GM18526 (cell line): ENCODE data around the gene ARHGEF37.

ENCODE experiments used
- POLR2A ChIP-seq: IDR thresholded peaks from 3 replicates; pipeline ENCODE4 v1.6.1; 2011; ENCODE audit not compliant: insufficient read length; ENCODE audit errors: extremely low read depth

Gene ARHGEF37

GRCh38 chr5:149666212-149666852 lies 85.0 kb downstream of the ARHGEF37 start:
- no peak for TF ChIP-seq POLR2A

DNA sequence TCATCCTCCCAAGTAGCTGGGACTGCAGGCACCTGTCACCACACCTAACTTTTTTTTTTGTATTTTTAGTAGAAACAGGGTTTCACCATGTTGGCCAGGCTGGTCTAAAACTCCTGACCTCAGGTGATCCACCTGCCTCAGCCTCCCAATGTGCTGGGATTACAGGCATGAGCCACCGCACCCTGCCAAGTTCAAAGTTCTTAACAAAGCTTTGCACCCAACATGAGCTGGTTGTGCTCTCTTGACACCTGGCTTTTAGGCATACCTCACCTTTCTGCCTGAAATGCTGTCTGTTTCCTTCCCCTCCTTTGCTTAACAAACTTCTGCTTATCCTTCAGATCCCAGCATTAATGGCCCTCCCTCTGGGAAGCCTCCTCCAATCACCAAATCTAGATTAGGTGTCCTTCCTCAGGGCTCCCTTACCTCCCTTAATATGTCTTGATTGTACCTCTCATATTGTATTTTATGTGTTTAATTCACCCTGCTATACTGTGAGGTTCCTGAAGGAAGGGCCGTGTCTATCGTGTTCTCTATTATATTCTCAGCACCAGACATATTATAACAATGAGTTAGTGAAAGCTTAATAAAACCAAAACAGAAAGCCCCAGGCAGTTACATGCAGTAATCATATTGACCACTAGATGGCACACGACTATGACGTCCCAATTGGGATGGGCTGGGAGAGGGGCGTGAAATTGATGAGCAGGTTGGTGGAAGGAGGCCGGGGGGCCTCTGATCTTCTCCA lies 86.0 kb downstream of the ARHGEF37 start:
- no peak for TF ChIP-seq POLR2A

DNA sequence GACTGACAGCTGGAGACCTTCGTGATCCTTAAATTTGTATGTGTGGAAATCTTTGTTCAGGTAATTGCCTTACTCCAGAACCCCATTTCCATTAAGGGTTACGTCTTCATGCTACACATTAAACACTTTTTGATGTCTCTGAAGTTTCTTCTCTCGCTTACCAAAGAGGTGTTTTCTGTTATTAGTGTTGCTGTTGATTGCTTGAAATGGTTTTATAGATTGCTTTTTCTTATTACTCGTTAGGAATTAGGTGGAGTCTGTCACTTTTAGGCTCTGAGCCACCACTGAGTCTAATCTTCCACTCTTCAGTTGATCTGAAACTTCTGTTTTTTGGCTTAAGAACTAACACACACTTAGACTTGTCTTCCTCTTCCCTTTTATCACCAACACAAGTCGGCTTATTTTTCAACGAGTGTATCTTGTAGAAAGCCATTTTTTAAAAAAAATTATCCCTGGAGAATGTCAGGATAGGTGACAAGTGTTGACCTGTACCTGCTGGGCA lies 86.6 kb downstream of the ARHGEF37 start:
- TF ChIP-seq POLR2A = no peak

DNA sequence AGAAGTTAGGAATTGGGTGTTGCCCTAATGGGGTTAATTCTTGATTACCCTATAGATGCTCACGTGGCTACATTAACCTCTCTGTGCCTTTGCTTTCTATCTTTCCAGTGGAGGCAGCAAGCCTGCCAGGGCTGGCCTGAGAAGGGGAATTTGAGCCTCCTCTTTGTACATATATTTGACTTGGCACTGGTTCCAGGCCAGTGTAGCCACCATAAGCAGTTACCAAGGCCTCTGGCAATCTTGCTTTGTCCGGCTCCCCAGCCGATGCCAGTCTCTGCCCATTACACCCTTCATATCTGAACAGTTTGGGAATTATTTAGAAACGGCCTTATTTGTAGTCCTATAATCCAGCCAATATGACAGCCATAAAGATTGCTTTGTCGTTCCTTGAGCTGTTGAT lies 90.2 kb downstream of the ARHGEF37 start:
- TF ChIP-seq POLR2A = no peak

DNA sequence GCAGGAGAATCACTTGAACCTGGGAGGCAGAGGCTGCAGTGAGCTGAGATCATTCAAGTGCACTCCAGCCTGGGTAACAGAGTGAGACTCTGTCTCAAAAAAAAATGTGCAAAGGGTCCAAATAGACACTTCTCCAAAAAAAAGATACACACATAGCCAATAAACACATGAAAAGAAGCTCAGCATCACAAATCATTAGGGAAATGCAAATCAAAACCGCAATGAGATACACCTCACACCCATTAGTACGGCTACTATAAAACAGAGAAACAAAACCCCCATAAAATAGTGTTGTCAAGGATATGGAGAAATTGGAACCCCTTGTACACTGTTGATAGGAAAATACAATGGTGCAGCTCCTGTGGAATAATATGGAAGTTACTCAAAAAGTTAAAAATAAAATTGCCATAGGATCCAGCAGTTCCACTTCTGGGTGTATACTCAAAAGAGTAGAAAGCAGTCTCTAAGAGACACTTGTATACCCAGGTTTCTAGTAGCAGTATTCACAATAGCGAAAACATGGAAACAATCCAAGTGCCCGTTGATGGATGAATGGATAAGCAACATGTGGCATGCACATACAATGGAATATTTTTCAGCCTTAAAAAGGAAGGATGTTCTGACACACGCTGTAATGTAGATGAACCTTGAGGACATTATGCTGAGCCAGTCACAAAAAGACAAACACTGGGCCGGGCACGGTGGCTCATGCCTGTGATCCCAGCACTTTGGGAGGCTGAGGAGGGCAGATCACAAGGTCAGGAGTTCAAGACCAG lies 91.6 kb downstream of the ARHGEF37 start:
- TF ChIP-seq POLR2A = no peak

- TF ChIP-seq POLR2A = no peak
Observed at GRCh38 chr5:149674686-149675085, 93.4 kb downstream of the ARHGEF37 start.

DNA sequence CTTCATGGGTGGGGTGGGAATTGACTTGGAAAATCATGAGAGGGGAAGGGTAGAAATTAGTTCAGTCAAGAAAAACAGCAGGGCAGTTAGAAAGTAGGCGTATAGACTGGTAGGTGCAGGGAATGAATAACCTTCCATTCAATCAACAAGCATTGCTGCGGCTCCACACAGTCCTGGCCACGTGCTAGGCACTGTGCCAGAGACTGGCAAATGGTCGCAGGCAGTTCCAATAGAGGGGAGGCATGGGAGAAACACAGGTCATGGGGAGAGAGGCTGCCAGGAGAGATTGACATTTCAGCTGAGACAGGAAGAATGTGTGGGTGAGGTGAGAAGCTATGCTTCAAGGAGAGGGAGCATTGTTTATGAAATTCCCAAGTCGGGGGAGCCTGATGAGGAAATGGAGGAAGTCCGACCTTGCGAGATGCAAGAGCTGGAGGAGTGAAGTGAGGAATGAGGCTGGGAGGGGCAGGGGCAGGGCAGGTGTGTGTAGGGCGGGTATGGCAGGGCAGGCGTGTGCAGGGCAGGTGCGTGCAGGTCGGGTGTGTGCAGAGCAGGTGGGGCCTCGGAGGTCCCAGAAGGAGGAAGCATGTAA lies 94.4 kb downstream of the ARHGEF37 start:
- no peak for TF ChIP-seq POLR2A

DNA sequence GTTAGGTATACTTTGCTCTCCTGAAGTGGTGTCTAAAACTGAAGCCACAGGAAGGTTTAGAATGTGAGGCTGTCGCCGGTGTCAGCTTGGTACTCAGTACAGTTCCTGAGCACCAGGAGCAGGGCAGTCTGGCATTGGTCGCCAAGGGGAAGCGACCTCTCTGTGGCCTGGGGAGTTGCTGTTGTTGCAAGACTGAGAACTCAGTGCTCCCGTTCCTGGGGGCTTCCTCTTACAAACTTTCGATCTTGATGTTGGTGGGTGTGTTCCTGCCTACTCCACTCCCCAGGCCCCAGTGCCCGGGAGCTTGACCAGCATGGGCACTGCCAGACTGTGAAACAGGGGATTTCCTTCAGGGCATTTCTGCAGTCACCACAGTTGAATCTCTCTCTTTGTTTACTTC lies 96.4 kb downstream of the ARHGEF37 start:
- TF ChIP-seq POLR2A = no peak

DNA sequence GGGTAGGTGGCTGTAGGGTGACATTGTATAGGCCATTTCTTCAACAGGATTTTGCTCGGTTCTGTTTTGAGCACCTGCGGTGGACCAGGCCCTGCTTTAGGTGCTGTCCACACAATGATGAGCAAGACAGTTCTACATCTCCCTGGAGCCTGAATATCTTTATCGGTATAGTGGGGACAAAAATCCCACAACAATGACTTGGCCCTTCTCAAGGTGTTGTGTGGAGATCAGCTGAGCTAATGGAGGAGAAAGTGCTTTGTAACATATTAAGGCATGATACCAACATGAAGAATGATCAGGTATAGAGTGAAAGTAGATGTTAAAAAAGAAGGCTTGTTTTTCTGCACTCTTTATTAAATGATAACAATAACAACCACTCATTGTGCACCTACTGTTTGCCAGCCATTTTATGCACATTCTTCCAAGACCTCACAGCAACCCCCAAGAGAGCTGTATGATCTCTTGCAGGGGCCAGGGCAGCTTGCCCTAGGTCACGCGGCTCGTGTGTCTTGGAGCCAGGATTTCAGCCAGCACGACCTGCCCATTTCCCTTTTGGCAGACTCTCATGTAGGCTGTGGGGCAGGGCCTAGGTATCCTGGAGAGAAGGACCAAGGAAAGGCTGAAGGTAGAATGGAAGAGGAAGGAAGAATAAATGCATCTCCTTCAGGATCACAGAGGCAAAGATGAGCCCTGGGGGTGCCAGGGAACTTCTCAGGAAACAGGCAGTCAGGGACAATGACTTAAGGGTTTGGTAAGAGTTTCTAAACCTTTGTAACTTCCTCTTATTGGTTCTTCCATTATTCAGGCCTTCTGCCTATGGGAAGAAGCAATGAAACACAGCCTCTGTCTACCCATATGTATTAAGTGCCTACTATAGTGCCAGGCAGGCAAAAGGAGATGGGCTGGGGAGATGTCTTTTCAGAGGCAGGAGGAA lies 98.8 kb downstream of the ARHGEF37 start:
- no peak for TF ChIP-seq POLR2A

- TF ChIP-seq POLR2A = no peak
Observed at GRCh38 chr5:149680810-149681221, 99.5 kb downstream of the ARHGEF37 start.

DNA sequence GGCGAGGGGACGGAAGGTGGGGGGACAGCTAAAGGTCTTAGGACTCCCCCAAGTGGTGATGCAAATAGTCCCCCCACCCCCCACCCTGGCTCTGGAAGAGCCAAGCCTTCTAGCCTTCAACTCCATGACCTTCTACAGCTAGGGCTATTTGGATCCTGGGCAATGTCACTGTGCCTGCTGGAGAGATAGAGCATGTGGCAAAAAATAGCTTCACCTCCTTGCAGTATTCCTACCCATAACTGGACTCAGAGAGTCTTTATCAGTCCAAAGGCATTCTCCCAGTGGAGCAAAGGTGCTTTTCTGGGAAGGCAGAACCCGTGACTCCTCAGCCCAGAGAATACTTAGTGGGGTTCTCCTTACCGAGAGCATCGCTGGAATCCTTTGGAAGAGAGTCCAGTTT lies 100.0 kb downstream of the ARHGEF37 start:
- TF ChIP-seq POLR2A = no peak

GRCh38 chr5:149681922-149682321 lies 100.6 kb downstream of the ARHGEF37 start:
- TF ChIP-seq POLR2A = no peak

- no peak for TF ChIP-seq POLR2A
Observed at GRCh38 chr5:149682532-149683075, 101.3 kb downstream of the ARHGEF37 start.

DNA sequence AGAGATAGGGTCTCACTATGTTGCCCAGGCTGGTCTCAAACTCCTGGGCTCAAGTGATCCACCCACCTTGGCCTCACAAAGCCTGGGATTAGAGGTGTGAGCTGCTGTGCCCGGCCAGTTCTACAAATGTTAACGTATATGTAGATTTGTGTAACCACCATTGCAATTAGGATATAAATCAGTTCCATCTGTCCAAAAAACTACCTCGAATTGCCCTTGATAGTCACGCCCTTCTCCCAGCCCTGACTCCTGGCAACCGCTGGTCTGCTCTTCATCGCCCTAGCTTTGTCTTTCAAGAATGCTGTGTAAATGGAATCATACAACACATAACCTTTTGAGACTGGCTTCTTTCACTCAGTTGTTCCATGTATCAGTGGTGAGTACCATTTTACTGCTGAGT lies 102.7 kb downstream of the ARHGEF37 start:
- no peak for TF ChIP-seq POLR2A

DNA sequence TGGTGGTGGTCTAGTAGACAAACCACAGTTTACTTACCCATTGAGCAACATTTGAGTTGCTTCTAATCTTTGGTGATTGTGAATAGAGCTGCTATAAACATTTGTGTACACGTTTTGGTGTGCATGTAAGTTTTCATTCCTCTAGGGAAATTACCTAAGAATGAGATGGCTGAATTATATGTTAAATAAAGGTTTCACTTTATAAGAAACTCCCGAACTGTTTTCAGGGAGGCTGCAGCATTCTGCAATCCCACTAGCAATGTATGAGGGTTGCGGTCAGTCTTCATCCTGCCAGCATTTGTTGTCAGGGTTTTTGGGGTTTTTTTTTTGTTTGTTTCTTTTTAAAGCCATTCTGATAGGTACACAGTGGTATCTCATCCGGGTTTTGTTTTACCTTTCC lies 103.1 kb downstream of the ARHGEF37 start:
- TF ChIP-seq POLR2A = no peak
